Stimulated activated CD4-positive, alpha-beta T cell treated with anti-CD3 and anti-CD28 coated beads, Interleukin-2, amount 100 ng/mL, for 48 hours (primary cell): ENCODE results near the gene AMOT.

Experiments used
- DNase-seq, 2 donors: peaks; one replicate each; pipeline ENCODE4 v3.0.0-alpha.2; 2020

The AMOT gene

DNA sequence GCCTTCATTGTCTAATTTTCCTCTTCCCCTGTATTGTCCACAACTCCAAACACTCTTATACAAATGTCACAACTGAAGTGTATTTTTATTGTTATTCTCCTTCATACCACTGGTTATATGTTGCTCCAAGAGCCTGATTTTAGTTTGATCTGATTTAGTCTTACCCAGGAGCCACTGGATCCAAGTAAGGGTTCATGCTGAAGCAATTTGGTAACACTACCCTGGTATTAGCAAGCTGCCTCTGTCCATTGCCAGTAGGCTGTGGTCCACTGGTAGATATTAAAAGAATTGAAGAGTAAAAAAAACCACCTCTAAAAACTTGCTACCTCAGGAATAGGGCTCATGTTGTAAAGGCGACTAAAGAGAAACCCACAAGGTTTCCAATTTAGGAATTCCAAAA, 41.2 kb downstream of the AMOT start:
- no peak for DNase-seq

DNA sequence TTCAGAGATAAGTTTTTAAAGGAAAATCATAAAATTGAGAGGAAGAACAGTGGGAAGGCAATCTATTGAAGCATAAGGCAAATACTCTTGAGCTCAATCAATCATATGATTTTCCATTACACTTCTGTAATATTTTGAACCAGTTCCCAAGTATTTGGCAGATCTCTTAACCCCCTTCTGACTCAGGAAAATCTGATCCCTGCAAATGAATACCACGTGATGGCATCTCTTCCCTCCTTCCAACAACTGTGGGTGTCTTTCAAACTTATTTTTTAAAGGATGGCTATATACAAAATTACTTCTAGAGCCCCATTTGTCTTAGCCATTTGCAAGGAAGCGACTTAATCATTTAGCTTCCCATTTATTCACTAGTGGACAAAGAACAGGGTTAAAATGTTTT, 41.9 kb downstream of the AMOT start:
- DNase-seq: no peak

DNA sequence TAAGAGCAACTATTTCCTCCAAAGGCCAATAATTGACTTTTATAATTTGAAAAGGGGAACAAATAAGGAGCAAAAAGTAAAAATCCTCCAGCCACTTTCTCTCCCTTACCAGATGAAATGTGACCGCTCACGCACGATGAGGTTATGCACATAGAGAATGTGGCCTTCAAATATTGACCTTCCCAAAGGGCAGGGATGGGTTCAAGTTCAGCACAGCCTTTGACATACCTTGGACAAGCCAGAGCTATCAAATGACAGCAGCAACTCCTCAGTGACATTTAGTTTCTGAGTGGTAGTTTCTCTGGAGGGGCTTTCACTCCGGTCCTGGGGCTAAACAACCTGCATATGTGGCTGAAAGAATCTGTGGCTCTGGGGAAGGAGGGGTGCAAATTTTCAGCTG, 50.7 kb downstream of the AMOT start:
- DNase-seq: no peak

DNA sequence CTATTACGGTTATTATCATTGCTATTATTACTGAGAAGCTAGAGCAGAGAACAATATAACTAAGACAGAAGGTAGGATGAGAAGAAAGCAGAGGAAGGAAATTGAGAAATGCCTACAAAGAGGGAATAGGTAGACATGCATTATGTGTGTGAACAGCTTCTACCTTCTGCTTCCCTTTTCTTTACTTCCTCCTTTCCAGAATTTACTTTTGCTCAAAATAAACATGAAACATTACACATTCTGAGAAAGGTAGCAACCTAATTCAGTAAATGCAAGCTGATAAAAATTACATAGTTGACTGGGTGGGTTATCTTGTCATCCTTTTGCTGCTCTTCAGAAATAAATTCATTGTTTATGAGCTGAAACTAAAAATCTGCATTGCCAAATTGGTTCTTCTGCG, 54.6 kb downstream of the AMOT start:
- no peak for DNase-seq

DNA sequence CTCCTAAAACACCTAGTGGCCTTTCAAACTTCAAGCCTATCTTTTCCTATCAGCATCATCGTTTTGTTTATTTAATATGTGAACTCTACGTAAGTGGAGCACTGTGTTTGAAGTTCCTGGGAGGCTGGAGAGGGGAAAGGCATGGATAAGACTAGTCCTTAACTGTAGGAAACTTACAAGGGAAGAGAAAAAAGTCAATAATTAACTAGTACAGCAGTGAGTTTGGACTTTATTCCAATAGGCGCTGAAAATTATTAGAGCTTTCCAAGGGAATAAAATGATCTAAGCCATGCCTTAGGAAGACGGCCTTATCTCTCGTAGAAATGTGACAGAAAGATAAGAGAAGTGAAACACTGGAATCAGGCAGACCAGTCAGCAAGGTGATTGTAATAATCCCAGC, 55.3 kb downstream of the AMOT start:
- no peak for DNase-seq

DNA sequence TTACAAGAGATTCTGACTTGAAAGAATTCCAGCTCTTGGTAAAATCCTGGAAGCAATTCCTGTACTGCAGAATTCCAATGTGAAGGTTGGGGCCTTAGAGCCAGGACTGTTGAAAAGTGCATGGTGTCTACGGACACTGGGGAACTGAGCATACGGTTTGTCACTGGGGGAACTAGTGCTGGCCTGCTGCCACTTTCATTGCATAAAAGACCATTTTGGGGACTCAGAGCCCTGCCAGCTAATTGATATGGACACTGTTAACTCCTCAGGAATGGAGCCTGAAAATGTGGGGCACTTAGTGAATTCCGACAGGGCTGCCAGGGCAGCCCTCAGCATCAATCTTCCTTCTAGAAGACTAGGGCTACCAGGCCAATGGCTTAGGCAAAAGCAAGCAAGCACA, 55.9 kb downstream of the AMOT start:
- DNase-seq: no peak

DNA sequence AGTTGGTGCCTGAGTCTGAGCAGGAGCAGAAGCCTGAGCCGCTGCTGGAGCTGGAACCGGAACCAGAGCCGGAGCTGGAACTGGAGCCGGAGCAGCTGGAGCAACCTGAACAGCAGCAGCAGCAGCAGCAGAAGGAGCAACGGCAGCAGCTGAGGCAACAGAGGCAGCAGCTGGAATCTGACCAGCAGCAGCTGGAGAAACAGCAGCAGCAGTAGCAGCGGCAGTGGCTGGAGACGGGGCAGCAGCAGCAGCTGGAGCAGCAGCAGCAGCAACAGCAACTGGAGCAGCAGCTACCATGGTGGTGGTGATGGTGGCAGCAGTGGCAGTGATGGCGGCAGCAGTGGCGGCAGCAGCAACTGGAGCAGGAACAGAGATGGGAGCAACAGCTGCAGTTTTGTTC, 61.5 kb downstream of the AMOT start:
- no peak for DNase-seq

DNA sequence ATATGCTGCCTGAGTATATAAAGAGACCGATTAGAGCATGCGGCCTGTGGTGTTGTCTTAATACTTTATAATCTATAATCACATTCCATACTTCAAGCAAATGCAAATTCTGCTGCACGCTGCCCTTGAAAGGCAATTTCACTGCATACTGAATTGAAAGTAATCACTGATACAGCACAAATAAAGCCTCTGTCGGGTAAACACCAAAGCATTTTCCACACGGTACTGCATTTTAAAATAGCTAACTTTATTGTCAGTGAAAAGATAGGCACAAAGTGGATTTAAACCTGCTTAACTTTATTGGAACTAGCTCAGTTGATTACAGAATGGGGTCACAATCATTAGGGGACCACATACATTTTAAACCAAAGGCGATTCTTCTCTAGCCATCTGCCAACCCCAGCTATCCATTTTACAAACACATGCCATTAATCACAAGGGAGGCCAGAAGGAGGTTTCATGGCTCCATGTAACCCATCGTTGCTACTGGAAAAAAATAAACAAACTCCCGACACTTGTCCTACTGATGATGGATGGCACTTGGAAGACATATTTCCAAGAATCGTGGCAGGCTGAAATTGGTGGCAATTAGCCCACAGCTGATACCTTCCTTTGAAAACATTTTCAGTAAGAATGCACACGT, 65.9 kb downstream of the AMOT start:
- no peak for DNase-seq

DNA sequence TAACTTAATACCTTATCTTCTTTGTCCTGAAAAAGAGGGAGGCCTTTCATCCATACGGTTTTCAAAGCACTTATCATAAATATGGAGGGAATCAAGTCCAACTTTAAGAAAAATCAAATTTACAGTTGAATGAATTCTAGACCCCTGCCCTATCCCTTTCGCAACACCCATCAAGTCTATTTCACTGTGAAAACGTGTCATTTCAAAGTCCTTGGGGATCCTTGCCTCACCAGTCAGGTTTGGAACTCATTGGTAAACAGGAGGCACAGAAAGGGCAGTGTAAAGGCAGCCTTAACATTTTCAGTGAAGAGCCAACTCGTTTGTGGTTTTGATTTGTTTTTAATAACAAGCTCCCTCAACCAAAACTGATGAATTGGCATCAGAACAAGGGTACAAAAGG, 66.5 kb downstream of the AMOT start:
- no peak for DNase-seq

DNA sequence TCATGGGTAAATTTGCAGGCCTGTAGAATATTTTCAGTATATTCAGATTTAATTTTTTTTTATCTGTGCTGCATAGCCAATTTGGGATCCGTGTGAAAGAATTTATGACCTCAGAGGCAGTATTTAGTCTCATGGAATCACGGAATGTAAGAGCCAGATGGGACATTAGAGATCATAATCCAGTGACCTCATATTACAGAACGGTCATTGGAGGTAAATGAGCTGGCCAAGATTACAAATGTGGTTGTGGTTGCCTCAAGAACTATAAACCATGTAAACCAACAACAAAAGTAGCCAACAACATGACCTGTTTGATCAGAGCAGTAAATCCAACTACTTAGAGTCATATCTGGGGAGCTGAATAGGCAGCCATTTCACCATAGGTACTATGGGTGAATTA, 71.6 kb downstream of the AMOT start:
- DNase-seq: no peak

DNA sequence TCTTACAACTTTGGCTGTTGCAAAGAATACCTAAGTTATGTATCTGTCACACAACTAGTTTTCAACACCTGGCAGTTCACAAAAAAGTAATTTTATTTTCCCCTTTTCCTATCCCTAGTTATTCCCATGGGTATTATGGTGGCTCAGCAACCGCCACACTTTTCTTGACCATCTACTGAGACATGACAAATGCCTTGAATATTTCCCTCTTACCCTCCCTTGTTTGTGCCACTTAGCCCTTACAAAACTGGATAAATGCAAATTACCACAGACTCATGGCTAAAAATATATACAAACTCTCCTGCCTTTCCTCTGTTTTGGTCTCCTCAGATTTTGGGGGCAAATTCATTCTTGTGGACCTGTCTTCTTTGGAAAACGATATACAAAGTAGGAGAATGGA, 72.1 kb downstream of the AMOT start:
- no peak for DNase-seq

DNA sequence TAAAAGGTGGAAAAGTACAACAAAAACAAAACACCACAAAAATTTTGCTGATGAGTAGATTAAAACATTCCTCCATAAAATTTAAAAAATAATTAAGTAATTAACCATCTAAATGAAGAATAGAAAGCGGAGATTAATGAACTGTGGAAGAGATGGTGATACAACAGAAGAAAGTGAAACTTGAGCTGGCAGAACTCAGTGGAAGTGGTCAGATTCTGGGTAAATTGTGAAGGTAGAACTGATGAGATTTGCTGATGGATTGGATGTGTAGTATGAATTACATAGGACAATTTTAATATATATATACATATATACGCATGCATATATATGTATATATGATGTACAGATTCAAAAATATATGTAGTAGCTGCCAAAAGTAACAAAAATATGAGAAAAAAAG, 73.9 kb downstream of the AMOT start:
- DNase-seq: no peak

DNA sequence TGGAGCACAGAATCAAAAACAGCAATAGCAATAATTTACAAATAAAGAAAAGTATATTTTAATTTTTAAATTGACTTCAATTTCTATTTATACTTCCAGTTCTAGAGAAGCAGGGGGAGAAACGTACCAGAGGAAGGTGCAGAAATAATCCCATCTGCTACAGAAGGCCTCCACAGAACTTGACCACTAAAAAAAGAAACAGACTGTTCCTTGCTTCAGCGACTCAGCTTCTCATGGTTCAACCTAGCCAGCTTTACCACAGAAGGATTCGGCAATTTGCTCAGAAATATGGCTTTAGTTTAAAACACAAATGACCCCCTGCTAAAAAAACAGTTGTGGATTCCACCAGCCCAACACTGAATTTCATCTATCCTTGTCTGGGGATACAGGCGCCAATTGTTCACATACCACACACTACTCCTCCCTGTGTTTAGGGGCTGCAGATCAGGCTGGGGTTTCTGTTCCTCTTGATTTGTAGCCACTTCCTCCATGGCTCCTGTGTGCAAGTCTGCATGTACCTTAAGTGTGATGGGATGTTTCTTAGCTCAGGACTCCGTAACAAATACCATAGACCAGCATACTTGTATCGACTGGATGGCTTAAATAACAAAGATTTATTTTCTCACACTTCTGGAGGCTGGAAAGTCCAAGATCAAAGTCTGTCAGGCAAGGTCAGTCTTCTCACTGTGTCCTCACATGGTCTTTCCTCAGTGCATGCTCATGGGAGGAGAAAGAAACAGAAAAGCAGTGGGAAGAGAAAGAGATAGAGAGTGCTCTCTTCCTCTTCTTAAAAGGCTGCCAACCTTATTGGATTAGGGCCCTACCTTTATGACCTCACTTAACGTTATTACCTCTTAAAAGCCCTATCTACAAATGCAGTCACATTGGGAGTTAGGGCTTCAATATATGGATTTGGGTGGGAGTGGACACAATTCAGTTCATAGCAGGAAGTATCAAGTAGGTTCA, 79.1 kb downstream of the AMOT start:
- DNase-seq: no peak

DNA sequence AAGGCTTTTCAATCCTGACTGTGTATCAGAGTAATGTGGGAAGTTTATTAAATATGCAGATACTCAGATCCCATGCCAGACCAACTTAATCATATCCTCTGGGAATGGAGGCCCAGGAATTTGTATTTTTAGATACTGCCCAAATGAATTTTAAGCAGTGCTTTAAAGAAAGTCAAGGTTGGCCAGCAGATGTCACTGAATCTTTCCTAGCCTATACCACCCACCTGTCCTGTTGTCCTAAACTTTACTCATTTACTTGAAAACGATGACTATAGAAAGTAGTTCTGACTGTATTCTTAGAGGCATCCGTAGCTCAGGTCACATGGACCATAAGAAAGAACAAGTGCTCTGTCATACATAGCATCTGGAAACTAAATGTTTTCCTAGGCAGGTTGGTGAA, 79.9 kb downstream of the AMOT start:
- DNase-seq: no peak

DNA sequence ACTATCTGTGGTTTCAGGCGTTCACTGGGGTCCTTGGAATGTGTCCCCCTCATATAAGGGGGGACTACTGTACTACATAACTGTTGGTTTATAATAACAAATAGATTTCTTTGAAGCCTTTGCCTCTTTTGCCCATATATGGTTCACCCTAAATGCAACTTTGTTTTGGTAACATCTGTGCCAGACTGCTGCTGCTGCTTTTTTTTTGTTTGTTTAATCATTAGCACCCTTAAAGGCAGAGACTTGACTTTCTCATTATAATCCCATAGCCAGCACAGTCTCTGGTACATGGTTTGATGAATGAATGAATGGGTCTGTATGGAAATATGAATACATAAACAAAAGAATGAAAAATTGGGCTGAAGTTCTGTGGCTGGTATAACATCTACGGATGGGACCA, 80.7 kb downstream of the AMOT start:
- DNase-seq: no peak

DNA sequence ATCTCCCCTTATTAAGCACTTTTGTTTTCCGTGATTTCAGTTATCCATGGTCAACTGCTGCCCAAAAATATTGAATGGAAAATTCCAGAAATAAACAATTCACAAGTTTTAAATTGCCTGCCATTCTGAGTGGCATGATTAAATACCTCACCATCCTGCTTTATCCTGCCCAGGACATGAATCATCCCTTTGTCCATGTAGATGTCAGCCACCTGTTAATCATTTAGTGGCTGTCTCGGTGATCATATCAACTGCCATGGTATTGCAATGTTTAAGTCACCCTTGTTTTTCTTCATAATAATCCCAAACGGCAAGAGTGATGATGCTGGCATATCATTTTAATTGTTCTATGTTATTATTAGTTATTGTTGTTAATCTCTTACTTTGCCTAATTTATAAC, 81.1 kb downstream of the AMOT start:
- no peak for DNase-seq

DNA sequence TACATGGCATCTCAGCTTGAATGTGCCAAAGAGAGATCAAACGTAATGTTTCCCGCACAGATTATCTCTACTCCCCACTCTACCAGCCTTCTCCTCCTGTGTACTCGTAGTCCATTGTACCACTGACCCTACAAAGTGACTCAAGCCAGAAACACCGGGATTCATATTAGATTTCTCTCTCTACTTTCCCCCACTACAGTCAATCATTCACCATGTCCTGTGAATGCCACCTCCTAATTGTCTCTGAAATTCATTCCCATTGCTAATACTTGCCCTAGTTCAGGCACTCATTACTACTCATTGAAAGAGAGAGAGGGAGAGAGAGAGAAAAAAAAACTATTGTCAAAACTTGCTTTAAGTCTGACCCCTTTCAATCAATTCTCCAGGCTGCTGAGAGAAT, 82.7 kb downstream of the AMOT start:
- DNase-seq: no peak

DNA sequence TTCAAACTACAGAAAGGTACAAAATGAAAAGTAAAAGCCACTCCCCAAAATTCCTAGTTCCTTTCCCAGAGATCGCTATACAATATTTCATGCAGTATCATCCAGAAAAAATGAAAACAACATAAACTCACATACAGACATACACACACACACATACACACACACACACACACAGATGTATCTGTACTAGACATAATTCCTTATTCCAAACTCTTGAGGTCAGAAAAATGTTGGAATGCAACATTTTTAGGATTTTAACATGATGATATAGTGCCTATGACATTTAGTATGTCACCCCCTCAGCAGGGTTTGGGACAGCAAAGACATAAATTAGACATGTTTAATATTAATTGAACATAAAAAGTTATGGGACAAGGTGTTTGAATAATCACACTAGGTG, 87.5 kb downstream of the AMOT start:
- DNase-seq: no peak

DNA sequence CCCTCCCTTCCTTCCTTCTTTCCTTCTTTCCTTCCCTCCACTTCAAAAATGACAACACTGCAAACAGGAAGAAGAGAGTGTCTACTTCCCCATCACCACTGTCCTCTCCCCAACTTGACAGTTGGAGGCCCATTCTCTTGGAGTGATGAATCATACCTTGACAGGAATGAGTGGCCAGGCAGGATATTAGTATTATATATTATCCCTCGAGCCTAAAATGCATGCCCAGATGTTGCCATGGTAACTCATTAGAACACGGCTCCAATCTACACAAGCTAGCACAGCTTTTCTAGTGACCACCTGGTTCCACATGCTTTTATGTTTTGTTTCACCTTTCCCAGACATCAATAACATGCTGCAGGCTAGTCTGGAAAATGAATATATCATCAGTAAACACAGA, 89.6 kb downstream of the AMOT start:
- DNase-seq: no peak

DNA sequence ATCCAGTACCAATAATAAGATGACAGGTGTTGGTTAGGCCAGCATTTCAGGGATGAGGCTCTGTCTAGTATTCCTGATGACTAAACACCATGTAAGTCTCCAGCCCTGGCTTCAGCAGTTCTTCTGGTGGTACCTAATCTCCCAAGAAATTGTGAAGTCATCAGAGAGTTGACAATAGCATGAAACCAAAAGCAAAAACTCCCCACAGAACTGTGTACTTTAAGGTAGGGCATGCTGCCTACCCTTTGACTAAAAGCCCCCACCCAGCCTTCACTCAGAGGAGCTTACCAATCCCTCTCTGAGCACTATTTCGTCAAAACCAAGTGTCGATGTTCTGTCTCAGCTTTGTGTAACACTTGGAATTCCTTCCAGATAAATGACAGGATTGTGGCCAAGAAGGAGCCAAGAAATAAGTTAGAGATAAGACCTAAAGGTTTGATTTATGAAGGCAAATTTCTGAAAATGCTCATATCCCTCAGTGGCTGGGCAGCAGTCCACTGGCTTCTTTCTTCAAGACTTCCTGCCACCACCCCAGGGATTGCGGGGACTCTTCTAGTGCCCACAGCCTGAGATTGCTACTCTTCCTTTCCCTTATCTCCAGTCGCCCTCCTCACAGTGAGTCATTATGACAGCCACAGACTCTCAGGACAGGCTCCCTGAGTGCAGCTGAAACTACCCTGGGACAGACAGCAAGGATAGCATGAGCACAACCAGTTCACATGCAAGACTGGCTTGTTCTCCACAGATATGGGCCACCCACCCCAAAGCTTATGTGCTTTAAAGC, 93.6 kb downstream of the AMOT start:
- no peak for DNase-seq

DNA sequence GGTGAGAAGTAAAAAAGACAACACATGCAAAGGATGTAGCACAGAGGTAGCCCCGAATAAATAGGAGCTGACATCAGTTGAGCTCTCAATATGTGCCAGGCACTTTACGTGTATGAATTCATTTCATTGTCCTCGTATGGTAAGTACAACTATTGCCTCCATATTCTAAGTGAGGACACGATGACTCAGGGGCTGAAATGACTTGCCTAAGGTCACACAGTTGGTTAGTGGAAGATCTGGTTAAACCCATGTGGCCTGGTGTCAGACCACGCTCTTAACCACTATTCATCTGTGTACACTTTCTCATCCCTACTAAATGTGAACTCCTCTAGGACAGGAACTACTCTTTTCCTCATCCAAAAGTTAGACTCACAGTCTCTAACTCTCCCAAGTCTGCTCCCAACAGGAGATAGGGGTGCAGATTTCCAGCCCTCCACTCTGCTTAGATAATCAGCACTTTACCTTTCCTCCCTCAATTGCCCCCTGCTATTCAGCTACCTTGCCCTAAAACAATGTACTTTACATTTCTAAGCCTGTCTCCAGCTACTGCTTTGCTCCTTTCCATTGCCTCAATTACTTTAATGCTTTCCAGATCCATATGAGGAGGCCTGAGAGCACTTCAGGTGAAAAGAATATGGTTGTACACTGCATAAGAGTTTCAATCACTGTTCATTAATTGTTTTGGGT, 102.1 kb downstream of the AMOT start:
- peak; percentile 5 to 7 for DNase-seq

DNA sequence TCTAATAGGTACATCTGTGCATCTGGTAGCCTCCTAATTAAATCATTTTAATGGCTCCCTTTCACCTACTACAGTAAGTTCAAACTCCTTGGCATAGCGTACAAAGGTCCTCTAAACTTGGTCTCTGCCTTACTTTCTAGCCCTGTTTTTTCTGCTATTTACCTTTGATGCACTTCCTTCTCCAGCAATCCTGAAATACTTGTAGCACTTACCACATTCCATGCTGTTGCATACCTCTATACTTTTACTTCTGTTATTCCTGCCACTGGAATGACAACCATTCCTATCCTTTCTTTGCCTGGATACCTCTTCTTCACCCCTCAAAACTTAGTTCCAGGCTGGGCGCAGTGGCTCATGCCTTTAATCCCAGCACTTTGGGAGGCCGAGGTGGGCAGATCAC, 104.3 kb downstream of the AMOT start:
- DNase-seq: no peak

DNA sequence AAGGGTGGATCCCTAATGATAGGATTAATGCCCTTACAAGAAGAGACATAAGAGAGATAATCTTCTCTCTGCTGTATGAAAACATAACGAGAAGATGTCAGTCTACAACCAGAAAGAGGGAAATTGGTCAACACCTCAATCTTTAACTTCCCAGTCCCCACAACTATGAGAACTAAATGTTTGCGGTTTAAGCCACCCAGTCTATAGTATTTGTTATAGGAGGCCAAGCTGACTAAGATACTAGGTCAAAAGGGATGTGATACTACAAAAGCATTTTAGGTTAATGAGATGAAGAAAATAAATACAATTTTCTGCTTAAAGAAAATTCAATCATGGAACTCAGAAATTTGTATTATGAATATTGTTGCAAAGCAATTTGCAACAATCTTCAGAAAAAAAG, 105.5 kb downstream of the AMOT start:
- no peak for DNase-seq
